ENCODE measurements around the gene ACVR1C.

The ACVR1C gene

DNA sequence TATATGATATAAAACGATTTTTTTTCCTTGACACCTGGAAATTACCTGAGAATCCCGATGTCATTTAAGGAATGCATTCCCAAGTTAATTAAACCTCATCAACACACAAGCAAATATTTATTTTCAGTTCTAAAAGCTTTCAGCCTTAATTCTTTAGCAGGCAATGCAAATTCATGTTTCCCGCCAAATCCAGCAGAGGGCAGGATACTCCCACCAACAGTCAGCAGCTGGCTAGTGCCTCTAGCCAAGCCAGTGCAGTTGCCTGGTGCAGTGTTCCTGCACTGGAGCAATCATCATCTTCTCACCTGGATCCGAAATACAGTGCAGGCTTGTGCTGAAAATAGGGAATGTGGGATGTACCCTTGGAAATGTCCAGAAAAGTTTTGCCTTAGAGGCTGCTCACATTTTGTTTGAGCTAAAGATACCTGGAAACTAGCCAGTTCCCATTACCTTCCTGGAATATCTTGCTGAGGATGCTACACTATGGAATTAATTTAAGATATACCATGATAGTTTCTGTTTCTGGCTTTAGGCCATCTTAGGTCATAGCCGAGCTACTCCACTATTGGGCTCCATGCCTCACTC, 136.4 kb downstream of the ACVR1C start:
- no peaks in the 10 kb centered on the region for H4K20me1 ChIP-seq (ENCODE audit: insufficient read depth, low read length)
- H3K36me3 ChIP-seq (replicated peaks; ENCODE audit: low read depth, low read length) = no peaks in the 10 kb centered on the region
- no peaks in the 10 kb centered on the region for H3K9me3 ChIP-seq (ENCODE audit: insufficient read depth, low read length)
- H3K4me2 ChIP-seq (ENCODE audit: low read length) = no peak overlapping the region
- no peak overlapping the region for H3K9ac ChIP-seq (ENCODE audit: low read length)
- no peak overlapping the region for H2AFZ ChIP-seq (ENCODE audit: low read depth, low read length)
- H3K79me2 ChIP-seq (ENCODE audit: low read length) = no peaks in the 10 kb centered on the region
- peaks cover 20% of the 10 kb centered on the region for H3K27me3 ChIP-seq (ENCODE audit: low read depth, low read length)
- H3K4me3 ChIP-seq (ENCODE audit: low read length) = no peak overlapping the region
- no peak overlapping the region for H3K27ac ChIP-seq (ENCODE audit: low read length)
- H3K4me1 ChIP-seq (ENCODE audit: low read length) = peaks cover 22% of the 10 kb centered on the region
- TF ChIP-seq, protein P1, sequence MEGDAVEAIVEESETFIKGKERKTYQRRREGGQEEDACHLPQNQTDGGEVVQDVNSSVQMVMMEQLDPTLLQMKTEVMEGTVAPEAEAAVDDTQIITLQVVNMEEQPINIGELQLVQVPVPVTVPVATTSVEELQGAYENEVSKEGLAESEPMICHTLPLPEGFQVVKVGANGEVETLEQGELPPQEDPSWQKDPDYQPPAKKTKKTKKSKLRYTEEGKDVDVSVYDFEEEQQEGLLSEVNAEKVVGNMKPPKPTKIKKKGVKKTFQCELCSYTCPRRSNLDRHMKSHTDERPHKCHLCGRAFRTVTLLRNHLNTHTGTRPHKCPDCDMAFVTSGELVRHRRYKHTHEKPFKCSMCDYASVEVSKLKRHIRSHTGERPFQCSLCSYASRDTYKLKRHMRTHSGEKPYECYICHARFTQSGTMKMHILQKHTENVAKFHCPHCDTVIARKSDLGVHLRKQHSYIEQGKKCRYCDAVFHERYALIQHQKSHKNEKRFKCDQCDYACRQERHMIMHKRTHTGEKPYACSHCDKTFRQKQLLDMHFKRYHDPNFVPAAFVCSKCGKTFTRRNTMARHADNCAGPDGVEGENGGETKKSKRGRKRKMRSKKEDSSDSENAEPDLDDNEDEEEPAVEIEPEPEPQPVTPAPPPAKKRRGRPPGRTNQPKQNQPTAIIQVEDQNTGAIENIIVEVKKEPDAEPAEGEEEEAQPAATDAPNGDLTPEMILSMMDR (IDR thresholded peaks at IDR 0.05; ENCODE audit: low read depth, low read length) = peak; percentile 85
- no peak for TF ChIP-seq EZH2phosphoT487 (IDR thresholded peaks at IDR 0.05; ENCODE audit: low read depth)

DNA sequence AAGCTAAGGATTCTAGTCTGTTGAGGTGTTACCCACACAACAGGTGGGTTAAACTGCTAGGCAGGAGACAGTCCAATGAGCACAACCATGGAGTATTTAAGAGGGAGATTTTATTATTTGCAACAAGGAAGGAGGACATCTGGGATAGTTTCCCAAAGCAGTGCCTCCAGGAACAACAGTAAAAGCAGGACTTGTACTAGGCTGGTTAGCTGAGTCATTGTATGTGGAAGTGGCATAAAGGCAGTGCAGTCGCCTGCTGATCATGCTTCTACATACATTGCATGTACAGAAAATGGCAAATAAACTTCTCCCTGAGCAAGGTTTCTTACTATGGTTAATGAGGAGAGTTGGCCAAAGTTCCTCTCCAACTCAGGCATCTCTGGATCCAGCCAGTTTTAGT, 138.7 kb downstream of the ACVR1C start:
- no peaks in the 10 kb centered on the region for H3K9me3 ChIP-seq (ENCODE audit: insufficient read depth, low read length)
- H4K20me1 ChIP-seq (ENCODE audit: insufficient read depth, low read length) = no peaks in the 10 kb centered on the region
- no peak overlapping the region for H3K27ac ChIP-seq (ENCODE audit: low read length)
- TF ChIP-seq, protein P1 (IDR thresholded peaks at IDR 0.05; ENCODE audit: low read depth, low read length) = no peak
- TF ChIP-seq EZH2phosphoT487 (IDR thresholded peaks at IDR 0.05; ENCODE audit: low read depth) = no peak
- no peak overlapping the region for H3K9ac ChIP-seq (ENCODE audit: low read length)
- H2AFZ ChIP-seq (ENCODE audit: low read depth, low read length) = no peak overlapping the region
- no peak overlapping the region for H3K4me2 ChIP-seq (ENCODE audit: low read length)
- peaks cover 20% of the 10 kb centered on the region for H3K27me3 ChIP-seq (ENCODE audit: low read depth, low read length)
- no peaks in the 10 kb centered on the region for H3K79me2 ChIP-seq (ENCODE audit: low read length)
- no peak overlapping the region for H3K4me3 ChIP-seq (ENCODE audit: low read length)
- H3K4me1 ChIP-seq (ENCODE audit: low read length) = peaks cover 24% of the 10 kb centered on the region
- no peaks in the 10 kb centered on the region for H3K36me3 ChIP-seq (replicated peaks; ENCODE audit: low read depth, low read length)

DNA sequence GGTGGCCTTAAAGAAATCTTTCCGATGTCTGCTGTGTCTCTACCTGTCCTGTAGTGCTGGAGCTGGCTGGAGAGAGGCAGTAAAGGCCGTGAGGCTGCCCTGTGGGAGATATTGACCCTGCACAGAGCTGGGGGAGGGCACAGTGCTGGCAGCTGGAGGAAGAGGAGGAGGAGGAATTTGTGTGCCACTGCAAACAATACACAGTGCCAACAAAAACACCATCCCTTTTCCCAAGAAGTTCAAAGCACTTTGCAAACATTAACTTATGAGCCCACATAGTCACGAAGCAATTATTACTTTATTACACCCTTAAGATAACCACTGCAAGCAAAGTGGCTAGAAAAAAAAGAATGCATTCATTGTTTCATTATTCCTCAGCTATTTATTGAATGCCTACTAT, 139.8 kb downstream of the ACVR1C start:
- TF ChIP-seq, protein P1 (IDR thresholded peaks at IDR 0.05; ENCODE audit: low read depth, low read length) = no peak
- TF ChIP-seq EZH2phosphoT487 (IDR thresholded peaks at IDR 0.05; ENCODE audit: low read depth) = no peak
- H3K36me3 ChIP-seq (replicated peaks; ENCODE audit: low read depth, low read length) = no peaks in the 10 kb centered on the region
- peak overlapping the region; percentile 4; the same call in 1 of the 2 replicates for H3K9ac ChIP-seq (ENCODE audit: low read length)
- H3K4me1 ChIP-seq (ENCODE audit: low read length) = peaks cover 24% of the 10 kb centered on the region
- no peak overlapping the region for H3K27ac ChIP-seq (ENCODE audit: low read length)
- no peaks in the 10 kb centered on the region for H3K9me3 ChIP-seq (ENCODE audit: insufficient read depth, low read length)
- peak overlapping the region; percentile 12; the same call in 1 of the 2 replicates for H2AFZ ChIP-seq (ENCODE audit: low read depth, low read length)
- H3K27me3 ChIP-seq (ENCODE audit: low read depth, low read length) = peaks cover 20% of the 10 kb centered on the region
- H4K20me1 ChIP-seq (ENCODE audit: insufficient read depth, low read length) = no peaks in the 10 kb centered on the region
- H3K79me2 ChIP-seq (ENCODE audit: low read length) = no peaks in the 10 kb centered on the region
- H3K4me2 ChIP-seq (ENCODE audit: low read length) = peak overlapping the region; percentile 70
- H3K4me3 ChIP-seq (ENCODE audit: low read length) = peak overlapping the region; percentile 51

DNA sequence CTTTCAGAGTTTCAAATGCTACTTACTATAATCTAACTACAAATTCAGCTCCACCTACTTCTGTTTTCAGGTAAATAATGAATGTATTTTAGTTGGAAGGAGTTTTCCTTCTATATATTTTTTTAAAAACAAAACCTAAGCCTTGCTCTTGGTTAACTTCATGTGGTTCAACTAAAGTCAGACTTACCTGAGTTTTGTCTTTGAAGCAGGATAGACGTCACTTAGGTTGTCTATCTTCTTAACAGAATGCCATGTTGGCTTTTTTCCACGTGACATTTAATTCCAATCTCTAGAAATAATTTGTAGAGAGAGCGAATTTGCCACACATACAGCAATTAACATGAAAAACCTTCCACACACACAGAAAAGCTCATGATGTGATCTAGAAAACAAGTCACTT, 140.9 kb downstream of the ACVR1C start:
- Histone ChIP-seq H3K4me2 (ENCODE audit: low read length) (no peak overlapping the region), H3K27ac (ENCODE audit: low read length) (no peak overlapping the region), H3K27me3 (ENCODE audit: low read depth, low read length) (peaks cover 17% of the 10 kb centered on the region), H3K36me3 (replicated peaks; ENCODE audit: low read depth, low read length) (no peaks in the 10 kb centered on the region), H2AFZ (ENCODE audit: low read depth, low read length) (no peak overlapping the region), H3K4me1 (ENCODE audit: low read length) (peaks cover 24% of the 10 kb centered on the region), H3K4me3 (ENCODE audit: low read length) (no peak overlapping the region), H3K9ac (ENCODE audit: low read length) (no peak overlapping the region), H3K9me3 (ENCODE audit: insufficient read depth, low read length) (no peaks in the 10 kb centered on the region), H4K20me1 (ENCODE audit: insufficient read depth, low read length) (no peaks in the 10 kb centered on the region), H3K79me2 (ENCODE audit: low read length) (no peaks in the 10 kb centered on the region)
- TF ChIP-seq, protein P1 (IDR thresholded peaks at IDR 0.05; ENCODE audit: low read depth, low read length) = no peak
- no peak for TF ChIP-seq EZH2phosphoT487 (IDR thresholded peaks at IDR 0.05; ENCODE audit: low read depth)
